OCI-LY1 (cell line): ENCODE results near the gene SCP2D1.

Experiments
- H2AFZ ChIP-seq: fragments of 200-600 bp; sonication (generic), shearing (Covaris generic); 2 replicates; pipeline ENCODE4 v1.6.0; 2014; ENCODE audit warnings: antibody characterized with exemption, mild to moderate bottlenecking, low read length
- H3F3A ChIP-seq: fragments of 200-600 bp; sonication (generic), shearing (Covaris generic); 2 replicates; pipeline ENCODE4 v1.6.0; 2014; ENCODE audit warnings: mild to moderate bottlenecking, antibody characterized with exemption, low read length, moderate library complexity; ENCODE audit not compliant: insufficient read depth
- H3K27ac ChIP-seq: fragments of 200-600 bp; sonication (generic); 2 replicates; pipeline ENCODE4 v1.5.1; 2014; ENCODE audit warnings: low read length, mixed run types, mild to moderate bottlenecking, low read depth; ENCODE audit not compliant: poor library complexity, severe bottlenecking
- H3K27me3 ChIP-seq: fragments of 200-600 bp; sonication (generic); 2 replicates; pipeline ENCODE4 v1.6.0; 2014; ENCODE audit warnings: antibody characterized with exemption, mild to moderate bottlenecking, low read length, moderate library complexity; ENCODE audit not compliant: insufficient read depth
- H3K36me3 ChIP-seq: fragments of 200-600 bp; sonication (generic); 2 replicates; pipeline ENCODE4 v1.6.1; 2014; ENCODE audit warnings: mild to moderate bottlenecking, antibody characterized with exemption, low read length, moderate library complexity, mixed read lengths; ENCODE audit not compliant: insufficient read depth
- H3K4me1 ChIP-seq: fragments of 200-600 bp; sonication (generic); 2 replicates; pipeline ENCODE4 v1.5.1; 2014; ENCODE audit warnings: mild to moderate bottlenecking, low read length, moderate library complexity; ENCODE audit not compliant: insufficient read depth, severe bottlenecking
- H3K4me2 ChIP-seq: fragments of 200-600 bp; sonication (generic), shearing (Covaris generic); 2 replicates; pipeline ENCODE4 v1.6.1; 2014; ENCODE audit warnings: low read length
- H3K4me3 ChIP-seq: fragments of 200-600 bp; sonication (generic); 2 replicates; pipeline ENCODE4 v1.5.1; 2014; ENCODE audit warnings: low read length, low read depth, mild to moderate bottlenecking, mixed read lengths; ENCODE audit not compliant: poor library complexity, severe bottlenecking
- H3K79me2 ChIP-seq: fragments of 200-600 bp; shearing (Covaris generic); 2 replicates; pipeline ENCODE4 v1.6.1; 2016; ENCODE audit warnings: mixed run types, low read length, mixed read lengths; ENCODE audit not compliant: insufficient read depth
- H3K9ac ChIP-seq: fragments of 200-600 bp; sonication (generic), shearing (Covaris generic); 2 replicates; pipeline ENCODE4 v1.6.1; 2014; ENCODE audit warnings: mild to moderate bottlenecking, low read length, mixed read lengths
- H3K9me2 ChIP-seq: fragments of 200-600 bp; sonication (generic), shearing (Covaris generic); 2 replicates; pipeline ENCODE4 v1.6.1; 2014; ENCODE audit warnings: low read depth, mild to moderate bottlenecking, low read length, mixed read lengths
- H3K9me3 ChIP-seq: fragments of 200-600 bp; shearing (Covaris generic); 2 replicates; pipeline ENCODE4 v1.6.1; 2014; ENCODE audit warnings: low read length, mixed read lengths
- H4K20me1 ChIP-seq: fragments of 200-600 bp; sonication (generic), shearing (Covaris generic); 2 replicates; pipeline ENCODE4 v1.6.0; 2016; ENCODE audit warnings: mild to moderate bottlenecking, low read length; ENCODE audit not compliant: insufficient read depth
- CTCF ChIP-seq: fragments of 200-600 bp; sonication (generic), shearing (Covaris generic); IDR thresholded peaks from 2 replicates; pipeline ENCODE4 v1.5.1; 2017; ENCODE audit warnings: mild to moderate bottlenecking, antibody characterized with exemption, low read length, moderate library complexity, mixed read lengths
- EZH2 ChIP-seq: fragments of 200-600 bp; sonication (generic), shearing (Covaris generic); IDR thresholded peaks from 2 replicates; pipeline ENCODE4 v1.8.0; 2017; ENCODE audit warnings: borderline replicate concordance, mixed run types, mild to moderate bottlenecking, antibody characterized with exemption, low read length, moderate library complexity, mixed read lengths

SCP2D1 gene

GRCh38 chr20:18847226-18847755 lies 33.7 kb downstream of the SCP2D1 start:
- no peak overlapping the region for H3K9ac ChIP-seq
- H2AFZ ChIP-seq = no peak overlapping the region
- H3K4me3 ChIP-seq = no peak overlapping the region
- no peaks in the 10 kb centered on the region for H3K27me3 ChIP-seq
- no peaks in the 10 kb centered on the region for H3F3A ChIP-seq
- no peaks in the 10 kb centered on the region for H3K9me3 ChIP-seq
- H3K27ac ChIP-seq = no peak overlapping the region
- H4K20me1 ChIP-seq = no peaks in the 10 kb centered on the region
- H3K4me1 ChIP-seq = no peaks in the 10 kb centered on the region
- TF ChIP-seq CTCF = no peak
- TF ChIP-seq EZH2 = no peak
- no peaks in the 10 kb centered on the region for H3K9me2 ChIP-seq
- H3K36me3 ChIP-seq = no peaks in the 10 kb centered on the region
- no peak overlapping the region for H3K4me2 ChIP-seq
- no peaks in the 10 kb centered on the region for H3K79me2 ChIP-seq

- H4K20me1 ChIP-seq = no peaks in the 10 kb centered on the region
- H3K4me1 ChIP-seq = no peaks in the 10 kb centered on the region
- H3K79me2 ChIP-seq = no peaks in the 10 kb centered on the region
- H2AFZ ChIP-seq = no peak overlapping the region
- TF ChIP-seq EZH2 (no peak), CTCF (no peak)
- no peaks in the 10 kb centered on the region for H3K9me3 ChIP-seq
- H3K4me2 ChIP-seq = no peak overlapping the region
- H3K36me3 ChIP-seq = no peaks in the 10 kb centered on the region
- no peak overlapping the region for H3K9ac ChIP-seq
- H3K9me2 ChIP-seq = no peaks in the 10 kb centered on the region
- H3F3A ChIP-seq = no peaks in the 10 kb centered on the region
- no peak overlapping the region for H3K4me3 ChIP-seq
- H3K27me3 ChIP-seq = no peaks in the 10 kb centered on the region
- H3K27ac ChIP-seq = no peak overlapping the region
These were observed 35.5 kb downstream of the SCP2D1 start for GRCh38 chr20:18849131-18849530.

GRCh38 chr20:18851629-18852028 lies 38.0 kb downstream of the SCP2D1 start:
- no peaks in the 10 kb centered on the region for H3K36me3 ChIP-seq

More at GRCh38 chr20:18851629-18852028, 38.0 kb downstream of the SCP2D1 start:
- Histone ChIP-seq H3K9me3 (no peaks in the 10 kb centered on the region), H3K4me2 (no peak overlapping the region), H3K79me2 (no peaks in the 10 kb centered on the region), H3K27ac (no peak overlapping the region), H3K27me3 (no peaks in the 10 kb centered on the region), H4K20me1 (no peaks in the 10 kb centered on the region), H3F3A (no peaks in the 10 kb centered on the region), H2AFZ (no peak overlapping the region), H3K9ac (no peak overlapping the region), H3K9me2 (no peaks in the 10 kb centered on the region), H3K4me1 (no peaks in the 10 kb centered on the region), H3K4me3 (no peak overlapping the region)
- TF ChIP-seq CTCF (no peak), EZH2 (no peak)
